B cell (primary cell): ENCODE data around the gene SARS2. TPM values are rescaled to one million over a fixed set of nuclear protein-coding genes. Genes with fewer than 3 reads are reported as not detected.

Experiments used
- ATAC-seq: fragments of 200-7000 bp; cut with Tn5 transposase; one replicate; pipeline ENCODE4 v1.10.0; 2021; ENCODE audit warnings: low read depth, mild to moderate bottlenecking, moderate number of reproducible peaks, moderate library complexity
- CTCF ChIA-PET: fragments of 350-600 bp; sonication (Branson Sonifier 250); formaldehyde crosslinking; loops from one replicate; lab custom pipeline; 2021; ENCODE audit warnings: antibody characterized with exemption, inconsistent platforms; lab: Charles Lee
- POLR2A ChIA-PET: fragments of 350-600 bp; sonication (Branson Sonifier 250); formaldehyde crosslinking; loops from one replicate; lab custom pipeline; 2021; ENCODE audit warnings: antibody characterized with exemption; lab: Charles Lee
- DNase-seq: peaks from one replicate; pipeline ENCODE4 v3.0.0; 2013
- H2AFZ ChIP-seq: 2 replicates; pipeline ENCODE4 v1.6.1; 2012; ENCODE audit warnings: mild to moderate bottlenecking, low read depth, low read length; ENCODE audit not compliant: insufficient read depth, poor library complexity, severe bottlenecking
- H3K27ac ChIP-seq, 2 donors: 1 replicate in 1 of 2; 2 replicates in 1 of 2; pipeline ENCODE4 v1.5.1; 2012 to 2013; ENCODE audit warnings: low read length in 2 of 2, mild to moderate bottlenecking in 2 of 2, moderate library complexity in 1 of 2
- H3K27me3 ChIP-seq, 4 experiments: fragments of 200-600 bp in 1 of 4; sonication (generic) in 1 of 4; replicated peaks in 1 of 4; 1 replicate in 2 of 4; 2 replicates in 2 of 4; pipeline versions ENCODE4 v1.6.1 to v1.7.0; 2013 to 2016; ENCODE audit warnings: low read length in 3 of 4, mild to moderate bottlenecking in 2 of 4, mixed read lengths in 1 of 4, moderate library complexity in 1 of 4; ENCODE audit not compliant: insufficient read depth in 4 of 4, control insufficient read depth in 3 of 4; ENCODE audit errors: control extremely low read depth in 1 of 4
- H3K36me3 ChIP-seq, 2 experiments: replicated peaks in 1 of 2; 1 replicate in 1 of 2; 2 replicates in 1 of 2; pipeline versions ENCODE4 v1.6.1 to v1.7.1; 2013; ENCODE audit warnings: low read length in 1 of 2; ENCODE audit not compliant: insufficient read depth in 2 of 2, control insufficient read depth in 1 of 2; ENCODE audit errors: control extremely low read depth in 1 of 2, extremely low read depth in 1 of 2
- H3K4me1 ChIP-seq, 2 donors: fragments of 200-600 bp in 1 of 2; sonication (generic) in 1 of 2; 1 replicate in 1 of 2; 2 replicates in 1 of 2; pipeline versions ENCODE4 v1.5.1 to v1.6.1; 2013 to 2017; ENCODE audit warnings: low read length in 2 of 2; ENCODE audit not compliant: control insufficient read depth in 2 of 2, insufficient read depth in 2 of 2
- H3K4me2 ChIP-seq: replicated peaks from 2 replicates; pipeline ENCODE3; 2012; ENCODE audit warnings: mild to moderate bottlenecking, low read depth, low read length; ENCODE audit not compliant: poor library complexity, severe bottlenecking
- H3K4me3 ChIP-seq, 5 experiments: fragments of 200-600 bp in 1 of 5; sonication (generic) in 1 of 5; 1 replicate in 3 of 5; 2 replicates in 2 of 5; pipeline versions ENCODE4 v1.5.1 to v1.7.0; 2011 to 2016; ENCODE audit warnings: low read length in 4 of 5, mild to moderate bottlenecking in 4 of 5, low read depth in 2 of 5, control low read depth in 1 of 5, moderate library complexity in 1 of 5; ENCODE audit not compliant: insufficient read depth in 1 of 5; ENCODE audit errors: control extremely low read depth in 1 of 5, extremely low read depth in 1 of 5
- H3K79me2 ChIP-seq: fragments of 200-600 bp; sonication (generic); one replicate; pipeline ENCODE4 v1.6.0; 2016; ENCODE audit warnings: low read length; ENCODE audit not compliant: control insufficient read depth, insufficient read depth
- H3K9ac ChIP-seq: fragments of 200-600 bp; sonication (generic); 2 replicates; pipeline ENCODE4 v1.6.1; 2017; ENCODE audit warnings: mild to moderate bottlenecking, low read length, moderate library complexity
- H3K9me3 ChIP-seq, 3 donors: one replicate each; pipeline versions ENCODE4 v1.6.1 to v1.7.1; 2013; ENCODE audit warnings: low read length in 2 of 3; ENCODE audit not compliant: control insufficient read depth in 2 of 3, insufficient read depth in 1 of 3; ENCODE audit errors: control extremely low read depth in 1 of 3
- H4K20me1 ChIP-seq: 2 replicates; pipeline ENCODE4 v1.6.0; 2012; ENCODE audit warnings: mild to moderate bottlenecking, low read length; ENCODE audit not compliant: insufficient read depth, control insufficient read depth, poor library complexity, severe bottlenecking
- H3K27ac Mint-ChIP-seq: one replicate; pipeline ENCODE4 v1.8.0; 2021; ENCODE audit warnings: mixed read lengths
- H3K27me3 Mint-ChIP-seq: one replicate; pipeline ENCODE4 v1.8.0; 2021; ENCODE audit warnings: mixed read lengths
- H3K4me1 Mint-ChIP-seq: one replicate; pipeline ENCODE4 v1.8.0; 2021; ENCODE audit warnings: mixed read lengths
- H3K4me3 Mint-ChIP-seq: one replicate; pipeline ENCODE4 v1.8.0; 2021; ENCODE audit warnings: mixed read lengths
- H3K9me3 Mint-ChIP-seq: one replicate; pipeline ENCODE4 v1.8.0; 2022; ENCODE audit warnings: mixed read lengths; ENCODE audit not compliant: insufficient read depth
- CTCF ChIP-seq: fragments of 200-600 bp; IDR thresholded peaks from one replicate; pipeline ENCODE4 v1.8.0; 2022; ENCODE audit warnings: antibody characterized with exemption, mild to moderate bottlenecking
- EZH2 ChIP-seq: IDR thresholded peaks from 2 replicates; pipeline ENCODE4 v1.6.1; 2012; ENCODE audit warnings: borderline replicate concordance, low read depth, mild to moderate bottlenecking, moderate library complexity, low read length; ENCODE audit not compliant: insufficient read depth, poor library complexity, severe bottlenecking
- WGBS: methylation state at CpG from one replicate; pipeline ENCODE4 v1.1.5; 2013; ENCODE audit warnings: missing lambda C conversion rate; ENCODE audit not compliant: insufficient coverage; 5-methylcytosine and 5-hydroxymethylcytosine counted together
- intact Hi-C: fragments of 100-400 bp; cut with micrococcal nuclease; formaldehyde crosslinking; loops from one replicate; pipeline ENCODE4 v1.10.0; 2022
- polyA plus RNA-seq: library from polyadenylated mRNA; depleted of rRNA; stranded (reverse); fragments of >200 nt; gene quantifications from 2 replicates; pipeline ENCODE4 v1.2.3, GENCODE V29; 2012
- total RNA-seq, 2 donors: library from RNA; stranded (reverse); fragments of 120-200 nt in 1 of 2; gene quantifications; 1 replicate in 1 of 2; 2 replicates in 1 of 2; pipeline versions ENCODE4 v1.2.3 to v1.2.4, GENCODE V29; 2013 to 2022

SARS2 gene
- total and polyA plus RNA-seq, 2 donors (not counting 1 experiment from before 2014, with no cell fraction given) = 38.1 to 65.9 TPM

- no peak overlapping the region for H3K4me2 ChIP-seq
- H3K27me3 Mint-ChIP-seq = no peaks in the 10 kb centered on the region
- H3K9me3 Mint-ChIP-seq = peaks cover 9% of the 10 kb centered on the region
- H3K4me1 ChIP-seq = peaks cover 19 to 28% of the 10 kb centered on the region in 2 donors
- H3K9me3 ChIP-seq = peaks cover 0 to 11% (median 0%) of the 10 kb centered on the region in 3 donors
- H2AFZ ChIP-seq = no peak overlapping the region
- H3K36me3 ChIP-seq = peaks cover 0 to 18% of the 10 kb centered on the region in 2 experiments
- peak overlapping the region; percentile 71 for H3K27ac Mint-ChIP-seq
- peaks cover 26% of the 10 kb centered on the region for H3K4me1 Mint-ChIP-seq
- ATAC-seq = no peak
- no peak overlapping the region for H3K27ac ChIP-seq
- CTCF ChIA-PET = interaction anchor here (0.6 to 5.6 kb wide), 17 partner anchors 13 to 688 kb away, joined by 3 to 55 read pairs (median 4); partner anchors contain the start of genes FAM98C, MAP4K1 and PSMD8
- intact Hi-C loops = no loop called here
- POLR2A ChIA-PET = interaction anchor here (0.7 kb wide), 1 partner anchor 506 kb away, joined by 3 read pairs; no protein-coding TSS in a partner anchor
- H4K20me1 ChIP-seq = peaks cover 5% of the 10 kb centered on the region
- WGBS = 92% methylated on average over 28 of the region's 29 CpGs
- peak overlapping the region; percentile 37 for H3K4me3 Mint-ChIP-seq
- H3K27me3 ChIP-seq = no peaks in the 10 kb centered on the region
- H3K79me2 ChIP-seq = peaks cover 26% of the 10 kb centered on the region
- peak; percentile 66 for DNase-seq
- TF ChIP-seq EZH2 (no peak), CTCF (peak; percentile 47)
- no peak overlapping the region for H3K4me3 ChIP-seq
- H3K9ac ChIP-seq = no peak overlapping the region
These were observed 2.0 kb upstream of the SARS2 start for GRCh38 chr19:38932425-38933179.

GRCh38 chr19:38931521-38931793 lies 894 bp upstream of the SARS2 start:
- Mint-ChIP-seq H3K27ac (peak overlapping the region; percentile 99), H3K4me3 (peak overlapping the region; percentile 99), H3K9me3 (peaks cover 9% of the 10 kb centered on the region), H3K4me1 (peaks cover 26% of the 10 kb centered on the region), H3K27me3 (no peaks in the 10 kb centered on the region)
- peak overlapping the region; percentile 97 for H3K4me2 ChIP-seq
- ChIA-PET CTCF (interaction anchor here (0.7 to 5.6 kb wide), 15 partner anchors 31 to 2000 kb away, joined by 3 to 55 read pairs (median 15); partner anchors contain the start of genes ACTN4, CATSPERG, FAM98C and MAP4K1), POLR2A (interaction anchor here (2.4 kb wide), 1 partner anchor 162 kb away, joined by 17 read pairs; no protein-coding TSS in a partner anchor)
- peaks cover 19 to 28% of the 10 kb centered on the region in 2 donors for H3K4me1 ChIP-seq
- intact Hi-C loops = loop anchor here (2.0 kb wide), 2 partner anchors 163 to 417 kb away; no protein-coding TSS in a partner anchor
- peaks cover 26% of the 10 kb centered on the region for H3K79me2 ChIP-seq
- no peak for ATAC-seq
- 100% methylated on average over 2 of the region's 8 CpGs for WGBS
- H3K9ac ChIP-seq = peak overlapping the region; percentile 93
- H3K27me3 ChIP-seq = no peaks in the 10 kb centered on the region
- peak overlapping the region; percentile 81 for H2AFZ ChIP-seq
- DNase-seq = no peak
- H4K20me1 ChIP-seq = peaks cover 5% of the 10 kb centered on the region
- peak overlapping the region; percentile 79 to 93 (median 91) for H3K4me3 ChIP-seq
- peak overlapping the region; percentile 84 to 91 for H3K27ac ChIP-seq
- peaks cover 0 to 18% of the 10 kb centered on the region in 2 experiments for H3K36me3 ChIP-seq
- H3K9me3 ChIP-seq = peaks cover 0 to 11% (median 0%) of the 10 kb centered on the region in 3 donors
- TF ChIP-seq CTCF (no peak), EZH2 (no peak)
